Esophagus muscularis mucosa (tissue), 4 donors: ENCODE measurements around the gene C17orf78. TPM values are rescaled to one million over a fixed set of nuclear protein-coding genes. Genes with fewer than 3 reads are reported as not detected.

ENCODE experiments used
- DNase-seq: peaks from one replicate; pipeline ENCODE4 v3.0.0-alpha.2; 2017; ENCODE audit errors: extremely low spot score
- H3K27ac ChIP-seq, 4 donors: fragments of 200-600 bp; sonication (generic); replicated peaks in 1 of 4; 1 replicate in 3 of 4; 2 replicates in 1 of 4; pipeline ENCODE4 v1.5.1; 2016 to 2019; ENCODE audit warnings: mild to moderate bottlenecking in 1 of 4
- H3K27me3 ChIP-seq, 4 donors: fragments of 200-600 bp; sonication (generic); one replicate each; pipeline versions ENCODE4 v1.5.1 to v1.6.0; 2016 to 2019
- H3K36me3 ChIP-seq, 4 donors: fragments of 200-600 bp; sonication (generic); one replicate each; pipeline ENCODE4 v1.5.1; 2016 to 2019
- H3K4me1 ChIP-seq, 4 donors: fragments of 200-600 bp; sonication (generic); one replicate each; pipeline ENCODE4 v1.5.1; 2016 to 2019
- H3K4me3 ChIP-seq, 4 donors: fragments of 200-600 bp; sonication (generic); 1 replicate in 2 of 4; 2 replicates in 2 of 4; pipeline ENCODE4 v1.5.1; 2016 to 2019; ENCODE audit warnings: mild to moderate bottlenecking in 4 of 4, moderate library complexity in 1 of 4
- H3K9me3 ChIP-seq, 4 donors: fragments of 200-600 bp; sonication (generic); 1 replicate in 3 of 4; 2 replicates in 1 of 4; pipeline ENCODE4 v1.5.1; 2016 to 2019
- EP300 ChIP-seq: sonication (generic); formaldehyde crosslinking; IDR thresholded peaks from one replicate; pipeline ENCODE4 v1.6.1; 2017; ENCODE audit warnings: antibody characterized with exemption
- POLR2A ChIP-seq: fragments of 450-650 bp; IDR thresholded peaks from one replicate; pipeline ENCODE4 v1.6.1; 2017; ENCODE audit warnings: antibody characterized with exemption, moderate library complexity, mild to moderate bottlenecking, low read depth
- POLR2AphosphoS5 ChIP-seq, 2 donors: sonication (generic); formaldehyde crosslinking; IDR thresholded peaks; one replicate each; pipeline ENCODE4 v1.6.1; 2017; ENCODE audit warnings: antibody characterized with exemption in 2 of 2
- WGBS: methylation state at CpG from one replicate; pipeline ENCODE4 v1.1.5; 2018; 5-methylcytosine and 5-hydroxymethylcytosine counted together
- intact Hi-C: fragments of 100-400 bp; cut with DNase I; formaldehyde crosslinking; loops from one replicate; pipeline ENCODE4 v1.15.1; 2023
- total RNA-seq, 4 donors: library from RNA; depleted of rRNA; stranded (reverse); fragments of >200 nt; gene quantifications; one replicate each; pipeline versions ENCODE4 v1.1.0 to v1.2.1, GENCODE V29; 2016
- TF ChIP-seq, protein P1 (sequence below), 3 experiments: fragments of 200-600 bp in 2 of 3; fragments of 450-650 bp in 1 of 3; sonication (generic) in 2 of 3; IDR thresholded peaks; one replicate each; pipeline ENCODE4 v1.5.1; 2017 to 2019; ENCODE audit warnings: antibody characterized with exemption in 3 of 3, mild to moderate bottlenecking in 2 of 3, moderate library complexity in 1 of 3

C17orf78 gene
- total RNA-seq, 4 donors from 2014 or later, result not detected

DNA sequence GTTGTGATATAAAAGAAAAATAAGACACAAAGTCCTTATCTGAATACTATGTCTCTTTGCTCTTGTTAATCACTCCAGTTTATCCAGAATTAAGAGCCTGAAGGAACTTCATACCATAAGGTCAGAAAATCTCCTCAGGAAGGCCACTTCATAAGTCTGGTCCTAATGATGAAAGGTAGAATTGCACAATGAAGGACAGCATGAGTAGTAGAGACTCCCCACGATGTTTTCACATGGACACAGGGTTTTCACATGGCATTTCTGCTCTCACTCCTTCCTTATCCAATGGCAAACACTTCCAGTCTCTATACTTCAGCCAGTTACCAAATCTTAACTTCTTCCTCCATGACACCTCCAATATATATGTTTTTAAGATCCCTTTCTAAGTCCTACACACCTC, 10.2 kb upstream of the C17orf78 start:
- H3K36me3 ChIP-seq, result no peaks in the 10 kb centered on the region
- no peaks in the 10 kb centered on the region for H3K9me3 ChIP-seq
- no peak overlapping the region for H3K4me3 ChIP-seq
- no peak for TF ChIP-seq EP300
- peaks cover 0 to under 1% (median under 1%) of the 10 kb centered on the region in 4 donors for H3K4me1 ChIP-seq
- no peak overlapping the region for H3K27ac ChIP-seq
- no peak for DNase-seq
- WGBS, result 70% methylated on average over 1 of the region's 1 CpG
- H3K27me3 ChIP-seq, result no peaks in the 10 kb centered on the region
- intact Hi-C loops, result no loop called here

DNA sequence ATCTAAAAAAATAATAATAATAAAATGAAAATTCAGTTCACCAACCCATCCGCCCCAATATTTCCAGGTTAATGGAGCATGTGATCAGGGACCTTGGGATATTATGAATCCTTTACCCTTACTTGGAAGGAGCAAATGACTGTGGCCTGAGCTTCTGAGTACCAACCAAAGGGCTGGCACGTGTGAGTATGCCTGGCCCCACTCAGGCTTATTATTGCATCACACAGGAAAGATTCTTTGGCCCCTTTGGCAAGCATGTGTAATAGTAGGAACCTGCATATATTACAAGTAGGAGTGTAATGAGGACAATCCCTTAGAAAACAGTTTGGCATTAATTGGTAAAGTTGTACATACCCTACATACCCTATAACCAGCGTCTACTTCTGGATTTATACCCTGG, 7.2 kb upstream of the C17orf78 start:
- no peaks in the 10 kb centered on the region for H3K36me3 ChIP-seq
- H3K4me3 ChIP-seq, result no peak overlapping the region
- TF ChIP-seq POLR2A, result no peak
- TF ChIP-seq EP300, result no peak
- no peak for TF ChIP-seq POLR2AphosphoS5 (IDR thresholded peaks at IDR 0.05)
- TF ChIP-seq, protein P1, sequence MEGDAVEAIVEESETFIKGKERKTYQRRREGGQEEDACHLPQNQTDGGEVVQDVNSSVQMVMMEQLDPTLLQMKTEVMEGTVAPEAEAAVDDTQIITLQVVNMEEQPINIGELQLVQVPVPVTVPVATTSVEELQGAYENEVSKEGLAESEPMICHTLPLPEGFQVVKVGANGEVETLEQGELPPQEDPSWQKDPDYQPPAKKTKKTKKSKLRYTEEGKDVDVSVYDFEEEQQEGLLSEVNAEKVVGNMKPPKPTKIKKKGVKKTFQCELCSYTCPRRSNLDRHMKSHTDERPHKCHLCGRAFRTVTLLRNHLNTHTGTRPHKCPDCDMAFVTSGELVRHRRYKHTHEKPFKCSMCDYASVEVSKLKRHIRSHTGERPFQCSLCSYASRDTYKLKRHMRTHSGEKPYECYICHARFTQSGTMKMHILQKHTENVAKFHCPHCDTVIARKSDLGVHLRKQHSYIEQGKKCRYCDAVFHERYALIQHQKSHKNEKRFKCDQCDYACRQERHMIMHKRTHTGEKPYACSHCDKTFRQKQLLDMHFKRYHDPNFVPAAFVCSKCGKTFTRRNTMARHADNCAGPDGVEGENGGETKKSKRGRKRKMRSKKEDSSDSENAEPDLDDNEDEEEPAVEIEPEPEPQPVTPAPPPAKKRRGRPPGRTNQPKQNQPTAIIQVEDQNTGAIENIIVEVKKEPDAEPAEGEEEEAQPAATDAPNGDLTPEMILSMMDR (IDR thresholded peaks at IDR 0.05), result no peak
- no peak overlapping the region for H3K27ac ChIP-seq
- no peaks in the 10 kb centered on the region for H3K9me3 ChIP-seq
- 82% methylated on average over 3 of the region's 3 CpGs for WGBS
- no peak for DNase-seq
- H3K27me3 ChIP-seq, result no peaks in the 10 kb centered on the region
- H3K4me1 ChIP-seq, result peaks cover 0 to 5% (median 4%) of the 10 kb centered on the region in 4 donors
- intact Hi-C loops, result no loop called here

DNA sequence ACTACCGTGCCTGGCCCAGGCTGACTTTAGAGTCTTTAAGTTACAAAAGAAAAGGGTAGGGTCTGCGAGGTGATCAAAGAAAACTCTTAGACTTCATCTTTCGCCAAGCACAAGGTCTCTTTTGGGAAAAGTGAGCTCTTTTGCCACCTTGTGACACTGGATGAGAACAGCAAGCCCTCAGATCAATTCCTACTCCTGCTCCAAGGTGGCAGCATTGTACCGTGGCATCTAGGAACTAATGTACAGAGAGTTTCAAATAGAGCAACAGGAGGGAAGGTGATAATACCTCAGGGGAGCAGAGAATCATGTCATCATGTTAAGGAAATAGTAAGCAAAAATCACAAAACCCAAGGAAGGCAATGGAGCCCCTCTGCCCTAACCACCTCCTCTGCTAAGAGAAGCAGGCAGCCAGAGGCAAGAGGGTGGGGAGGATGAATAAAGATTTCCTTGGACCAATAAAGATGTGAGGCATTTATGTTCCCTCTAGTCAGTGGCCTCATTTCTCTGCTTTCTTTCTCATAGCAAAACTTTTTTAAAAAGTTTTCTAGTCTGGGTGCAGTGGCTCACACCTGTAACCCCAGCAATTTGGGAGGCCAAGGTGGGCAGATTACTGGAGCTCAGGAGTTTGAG, 2.1 kb upstream of the C17orf78 start:
- no peak for DNase-seq
- Histone ChIP-seq H3K9me3 (no peaks in the 10 kb centered on the region), H3K4me3 (no peak overlapping the region), H3K27ac (no peak overlapping the region), H3K4me1 (peaks cover 0 to 5% (median 4%) of the 10 kb centered on the region in 4 donors), H3K27me3 (no peaks in the 10 kb centered on the region), H3K36me3 (no peaks in the 10 kb centered on the region)
- TF ChIP-seq EP300 (no peak), POLR2A (no peak), POLR2AphosphoS5 (IDR thresholded peaks at IDR 0.05) (peak in 1 of 2 donors; percentile 34)
- TF ChIP-seq, protein P1 (IDR thresholded peaks at IDR 0.05), result peak; percentile 90 to 98 (median 95)
- 6% methylated on average over 4 of the region's 4 CpGs for WGBS
- intact Hi-C loops, result loop anchor here (2.0 kb wide), 1 partner anchor 21 kb away; no protein-coding TSS in a partner anchor

DNA sequence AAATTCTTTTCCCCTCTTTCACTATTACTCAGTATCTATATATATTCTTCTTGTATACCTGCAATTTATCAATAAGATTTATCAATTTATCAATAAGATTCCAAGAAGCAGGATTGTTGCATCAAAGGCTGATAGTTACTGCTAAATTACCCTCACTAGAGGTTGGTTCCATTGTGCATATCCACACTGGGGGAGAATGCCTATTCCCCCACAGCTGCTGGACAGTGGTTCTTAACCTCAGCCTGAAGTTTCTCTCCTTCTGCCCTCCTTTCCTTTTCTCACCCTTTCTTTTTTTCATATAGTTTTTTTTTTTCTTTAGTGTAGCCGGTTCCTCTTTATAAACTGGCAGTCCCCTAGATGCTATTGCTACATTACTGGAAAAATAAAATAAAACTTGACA, 6.3 kb downstream of the C17orf78 start:
- TF ChIP-seq, protein P1 (IDR thresholded peaks at IDR 0.05), result no peak
- TF ChIP-seq POLR2A, result no peak
- no peak for TF ChIP-seq EP300
- no peak for TF ChIP-seq POLR2AphosphoS5 (IDR thresholded peaks at IDR 0.05)
- Histone ChIP-seq H3K4me3 (no peak overlapping the region), H3K27me3 (no peaks in the 10 kb centered on the region), H3K27ac (no peak overlapping the region), H3K36me3 (no peaks in the 10 kb centered on the region), H3K9me3 (no peaks in the 10 kb centered on the region), H3K4me1 (no peaks in the 10 kb centered on the region)
- WGBS, result 94% methylated on average over 1 of the region's 1 CpG
- DNase-seq, result no peak
- intact Hi-C loops, result no loop called here

DNA sequence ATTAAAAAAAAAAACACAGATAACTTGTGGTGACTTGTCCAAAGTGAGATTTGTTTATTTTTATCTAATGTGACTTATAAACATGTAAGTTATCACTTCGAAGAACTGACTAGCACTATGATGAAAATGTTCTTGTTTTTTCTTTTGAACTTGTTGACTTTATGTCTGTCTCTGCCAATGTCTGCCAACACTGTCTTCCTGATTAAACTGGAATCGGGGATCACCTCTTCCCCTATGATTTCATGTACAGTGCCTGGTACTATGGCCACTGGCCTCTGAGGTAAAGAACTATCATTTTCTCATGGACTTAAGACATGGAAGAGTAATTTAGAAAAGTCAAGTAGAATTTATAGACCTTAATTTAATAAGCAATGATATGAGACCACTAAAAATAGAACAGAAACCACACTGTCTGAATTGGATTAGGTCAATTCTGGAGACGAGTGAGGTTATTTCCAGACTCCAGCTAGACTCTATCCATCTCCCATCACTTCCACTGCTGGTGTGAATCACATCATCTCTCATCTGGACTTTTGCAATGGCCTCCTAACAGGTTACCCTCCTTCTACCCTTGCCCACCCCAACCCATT, 8.9 kb downstream of the C17orf78 start:
- Histone ChIP-seq H3K27me3 (no peaks in the 10 kb centered on the region), H3K4me1 (no peaks in the 10 kb centered on the region), H3K9me3 (no peaks in the 10 kb centered on the region), H3K36me3 (peaks cover 0 to 3% (median 0%) of the 10 kb centered on the region in 4 donors), H3K27ac (no peak overlapping the region), H3K4me3 (no peak overlapping the region)
- no peak for DNase-seq
- intact Hi-C loops, result no loop called here
- TF ChIP-seq POLR2A, result no peak
- TF ChIP-seq, protein P1 (IDR thresholded peaks at IDR 0.05), result no peak
- TF ChIP-seq POLR2AphosphoS5 (IDR thresholded peaks at IDR 0.05), result no peak
- TF ChIP-seq EP300, result no peak
- 63% methylated on average over 3 of the region's 3 CpGs for WGBS
